GM19372 (cell line): Measurements from ENCODE around the gene SLC2A8.

Source experiments
- ATAC-seq: cut with Tn5 transposase; IDR thresholded peaks from one replicate; pipeline ENCODE4 v1.9.1; 2021; ENCODE audit warnings: mild to moderate bottlenecking, low read depth, moderate library complexity; ENCODE audit not compliant: unreplicated experiment

Gene SLC2A8

DNA sequence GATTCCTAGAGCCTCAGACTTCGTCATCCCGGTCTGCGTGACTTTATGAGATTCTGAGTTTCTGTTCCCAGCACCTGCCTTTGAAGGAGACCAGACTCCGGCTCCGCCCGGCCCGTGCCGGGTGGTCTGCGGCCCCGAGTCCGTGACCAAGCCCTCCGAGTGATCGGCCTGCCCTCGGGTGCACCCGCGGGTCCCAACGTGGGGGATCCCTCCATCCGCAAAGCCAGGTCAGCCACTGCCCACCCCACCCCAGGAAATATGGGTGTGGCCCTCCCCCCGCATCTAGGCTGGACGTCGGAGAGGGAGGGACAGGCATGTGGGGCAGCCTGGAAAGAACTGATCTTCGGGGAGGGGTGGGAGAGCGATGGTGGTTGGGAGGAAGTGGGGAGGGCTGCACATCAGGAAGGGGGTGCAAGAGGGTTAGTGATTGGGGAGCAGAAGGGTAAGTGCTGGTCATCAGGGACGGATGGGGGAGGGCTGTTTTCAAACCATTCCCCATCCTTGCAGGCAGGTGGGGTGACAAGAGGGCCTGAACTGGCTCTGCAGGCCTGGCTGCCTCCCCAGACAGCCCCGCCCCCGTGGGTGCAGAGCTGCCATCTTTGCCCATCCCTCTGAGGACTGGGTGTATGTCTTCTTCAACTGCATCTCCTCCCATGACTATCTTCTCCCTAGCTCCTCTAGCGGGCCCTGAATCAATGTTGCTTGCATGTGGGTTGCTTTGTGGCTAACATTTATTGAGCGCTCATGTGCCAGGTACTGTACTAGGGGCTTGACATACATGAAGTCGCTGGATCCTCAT, 55.1 kb downstream of the SLC2A8 start:
- no peak for ATAC-seq

DNA sequence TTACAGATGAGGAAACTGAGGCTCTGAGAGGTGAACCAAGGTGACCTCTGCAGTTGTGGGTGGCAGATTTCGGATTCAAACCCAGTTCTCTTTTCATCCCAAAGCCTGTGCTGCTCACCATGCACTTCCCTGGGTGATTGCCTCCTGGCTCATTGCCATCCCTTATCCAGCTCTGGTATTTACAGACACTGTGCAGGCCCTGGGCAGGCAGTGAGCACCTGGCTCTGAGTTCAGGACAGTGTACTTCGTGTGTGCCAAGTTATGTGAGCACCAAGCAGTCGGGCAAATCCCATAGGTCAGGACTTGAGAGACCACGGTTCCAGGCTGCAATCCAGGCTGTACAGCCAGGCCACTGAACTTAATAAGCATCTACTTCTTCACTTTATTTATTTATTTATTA, 55.7 kb downstream of the SLC2A8 start:
- no peak for ATAC-seq

DNA sequence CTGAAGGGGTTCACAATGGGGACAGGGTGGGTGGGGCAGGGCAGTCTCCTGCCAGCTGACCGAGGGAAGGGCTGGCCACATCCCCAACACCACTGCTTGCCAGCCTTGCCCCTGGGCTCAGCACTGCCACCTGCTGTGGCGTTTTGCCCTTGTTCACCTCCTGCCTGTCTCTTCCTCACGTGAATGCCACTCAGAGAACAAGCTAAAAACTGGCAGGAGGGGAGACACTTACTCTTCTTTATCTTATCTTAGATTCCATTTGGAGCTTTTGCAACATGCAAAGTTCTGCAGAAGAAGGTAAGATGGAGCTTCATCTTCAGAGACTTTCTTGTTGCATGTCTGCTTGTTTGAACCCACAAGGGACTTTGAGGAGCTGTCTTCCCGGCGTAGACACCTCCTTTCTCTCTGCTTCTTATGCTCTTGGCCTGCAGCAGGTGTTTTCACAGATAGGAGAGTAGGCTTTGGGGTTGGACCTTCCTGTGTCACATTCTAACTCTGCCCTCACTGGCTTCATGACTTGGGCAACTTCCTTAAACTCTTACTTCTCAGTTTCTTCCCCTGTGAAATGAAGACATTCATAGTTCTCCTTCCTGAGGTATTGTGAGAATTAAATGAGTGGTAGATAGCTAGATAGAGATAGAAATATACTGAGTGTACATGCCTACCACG, 58.5 kb downstream of the SLC2A8 start:
- ATAC-seq = no peak

DNA sequence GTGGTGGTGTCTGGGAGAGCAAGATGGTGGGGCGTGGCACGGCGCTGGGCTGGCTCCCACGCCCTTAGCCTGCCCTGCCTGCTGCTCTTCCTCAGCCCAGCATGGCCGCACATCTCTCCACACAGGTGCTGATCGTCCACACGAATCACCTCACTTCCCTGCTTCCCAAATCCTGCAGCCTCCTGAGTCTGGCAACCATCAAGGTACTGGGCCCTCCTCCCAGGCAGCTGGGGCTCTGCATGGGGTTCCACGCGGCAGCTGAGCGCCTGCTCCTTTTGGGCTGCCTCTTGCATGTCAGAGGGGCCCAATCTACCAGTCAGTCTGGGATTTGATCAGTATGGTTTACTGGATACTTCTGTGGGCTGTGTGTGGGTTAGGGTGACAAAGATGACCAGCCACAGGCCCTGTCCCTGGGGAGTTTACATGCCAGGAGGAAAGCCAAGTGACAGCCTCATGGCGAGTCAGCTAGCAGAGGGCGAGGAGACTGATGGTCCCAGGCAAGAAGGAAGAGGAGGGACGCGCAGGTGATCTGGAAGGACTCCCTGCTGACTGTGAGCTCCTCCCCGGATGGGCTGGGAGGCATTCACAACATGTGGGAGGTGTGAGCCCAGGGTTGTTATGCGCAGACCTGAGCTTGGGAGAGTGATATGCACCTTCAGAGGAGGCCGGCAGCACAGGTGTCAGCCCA, 60.4 kb downstream of the SLC2A8 start:
- ATAC-seq = no peak
